Astrocyte of the hippocampus (primary cell): ENCODE data around the gene LGI4.
A peak's percentile ranks its signal among the peaks of the same experiment; 100 is the strongest.

Source experiments
- DNase-seq: peaks from one replicate; pipeline ENCODE4 v3.0.0; 2011; ENCODE audit warnings: low read depth, low spot score

LGI4 gene

GRCh38 chr19:35134601-35135242 lies at the start of gene LGI4:
Gene LGI4, minus strand, starts transcription at chr19:35135059. Its CDS starts 379 bp downstream, at chr19:35134680.
- DNase-seq, result no peak

DNA sequence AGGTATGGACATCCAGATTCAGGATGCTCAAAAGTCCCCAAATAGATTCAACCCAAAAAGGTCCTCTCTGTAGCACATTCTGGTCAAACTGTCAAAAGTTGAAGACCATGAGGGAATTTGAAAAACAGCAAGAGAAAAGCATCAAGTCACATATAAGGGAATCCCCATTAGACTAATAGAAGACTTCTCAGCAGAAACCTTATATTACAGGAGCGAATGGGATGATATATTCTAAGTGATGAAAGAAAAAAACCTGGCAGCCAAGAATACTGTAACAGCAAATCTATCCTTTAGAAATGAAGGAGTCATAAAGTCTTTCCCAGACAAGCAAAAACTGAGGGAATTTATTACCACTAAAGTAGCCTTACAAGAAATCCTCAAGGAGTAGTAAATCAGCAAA lies 49.4 kb upstream of the LGI4 start:
- DNase-seq, result no peak

GRCh38 chr19:35181387-35181786 lies 46.5 kb upstream of the LGI4 start:
- no peak for DNase-seq

GRCh38 chr19:35179830-35180229 lies 45.0 kb upstream of the LGI4 start:
- no peak for DNase-seq

GRCh38 chr19:35178701-35179100 lies 43.8 kb upstream of the LGI4 start:
- no peak for DNase-seq

- DNase-seq, result no peak
These were observed 42.8 kb upstream of the LGI4 start for GRCh38 chr19:35177377-35178274.

DNA sequence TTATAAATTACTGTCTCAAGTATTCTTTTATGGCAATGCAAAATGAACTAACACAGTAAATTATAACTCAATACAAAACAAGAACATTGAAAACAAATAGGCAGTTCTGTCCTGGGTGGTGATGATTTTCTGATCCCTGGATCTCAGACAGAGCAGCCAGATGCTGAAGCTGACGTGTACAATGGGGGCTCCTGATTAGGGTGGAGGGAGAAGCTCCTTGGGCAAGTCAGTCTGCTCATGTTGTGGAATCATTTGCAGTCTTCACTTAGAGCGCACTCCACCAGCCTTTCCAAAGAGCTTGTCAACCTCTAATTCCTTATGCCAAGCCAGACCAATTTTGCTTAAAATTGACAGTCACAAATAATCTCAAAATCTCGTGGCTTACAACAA lies 41.3 kb upstream of the LGI4 start:
- DNase-seq, result no peak

GRCh38 chr19:35174226-35174625 lies 39.4 kb upstream of the LGI4 start:
- no peak for DNase-seq

DNA sequence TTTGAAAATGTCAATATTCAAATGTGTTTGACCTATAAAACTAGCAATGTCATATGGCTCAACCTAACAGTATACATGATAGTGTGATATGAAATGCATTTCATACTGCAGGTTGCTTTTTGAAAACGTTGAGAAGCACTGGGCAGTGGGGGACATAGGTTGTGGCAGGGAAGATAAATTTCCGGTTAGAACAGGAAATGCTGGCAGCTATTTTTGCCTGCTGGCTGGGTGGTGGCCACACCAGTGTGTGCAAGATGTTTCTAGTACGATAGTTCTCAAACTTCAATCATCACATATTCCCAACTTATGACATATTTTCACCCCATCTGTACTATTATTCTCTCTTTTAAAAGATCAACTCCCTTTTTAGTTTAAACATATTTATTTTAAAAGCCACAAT lies 36.9 kb upstream of the LGI4 start:
- no peak for DNase-seq

DNA sequence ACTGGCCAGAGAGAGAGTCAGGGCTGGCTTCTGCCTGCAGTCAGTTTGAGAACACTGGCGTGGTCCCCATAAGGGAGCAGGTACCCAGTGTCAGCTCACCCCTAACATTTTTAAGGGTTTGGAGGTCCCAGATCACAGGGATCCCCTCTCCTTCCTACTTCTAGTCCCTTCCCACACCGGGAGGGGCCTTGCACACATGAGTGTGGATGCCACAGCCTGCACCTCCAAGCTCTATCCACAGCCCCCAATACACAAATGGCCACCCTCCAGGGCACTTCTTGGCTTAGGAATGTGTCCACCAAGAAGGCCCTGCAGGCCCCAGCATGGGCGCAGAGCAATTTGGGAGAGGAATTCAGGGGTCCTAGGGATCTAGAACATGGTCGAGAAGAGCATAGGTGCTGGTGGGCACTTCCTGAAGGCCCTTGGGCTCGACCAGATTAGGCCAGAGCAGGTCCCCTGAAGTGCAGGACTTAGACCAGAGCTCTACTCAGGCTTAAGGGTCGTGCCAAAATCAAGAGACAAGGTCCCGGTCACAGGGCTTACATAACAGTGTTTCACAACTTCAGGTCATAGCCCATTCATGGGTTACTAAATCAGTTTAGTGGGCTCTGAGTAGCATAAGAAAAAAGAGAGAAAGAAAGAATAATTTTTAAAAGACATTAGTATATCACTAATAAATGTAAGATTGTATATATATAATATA lies 35.7 kb upstream of the LGI4 start:
- no peak for DNase-seq

DNA sequence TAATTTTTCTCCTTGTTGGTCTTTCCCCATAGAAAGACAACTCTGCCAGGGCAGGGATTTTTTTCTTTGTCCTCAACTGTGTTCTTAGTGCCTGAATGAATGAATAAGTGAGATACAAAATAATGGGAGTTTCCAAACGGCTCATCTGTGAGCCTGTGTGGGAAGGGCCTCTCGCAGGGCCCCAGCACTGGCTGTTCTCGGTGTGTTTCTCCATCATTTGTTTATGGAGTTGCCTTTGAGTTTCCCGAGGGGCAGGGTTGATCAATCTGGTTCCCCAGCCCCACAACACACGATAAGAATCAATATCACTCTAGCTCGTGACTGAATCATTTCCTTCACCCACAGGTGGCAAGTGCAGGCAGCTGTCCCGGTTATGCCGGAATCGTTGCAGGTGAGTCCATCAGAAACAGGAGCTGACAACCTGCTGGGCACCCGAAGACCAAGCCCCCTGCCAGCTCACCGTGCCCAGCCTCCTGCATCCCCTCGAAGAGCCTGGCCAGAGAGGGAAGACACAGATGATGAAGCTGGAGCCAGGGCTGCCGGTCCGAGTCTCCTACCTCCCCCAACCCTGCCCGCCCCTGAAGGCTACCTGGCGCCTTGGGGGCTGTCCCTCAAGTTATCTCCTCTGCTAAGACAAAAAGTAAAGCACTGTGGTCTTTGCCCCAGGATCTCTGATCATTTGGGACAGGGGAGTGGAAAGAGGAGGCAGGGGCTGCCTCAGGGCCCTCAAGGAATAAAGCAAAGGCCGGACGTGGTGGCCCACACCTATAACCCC lies 34.5 kb upstream of the LGI4 start:
- no peak for DNase-seq

DNA sequence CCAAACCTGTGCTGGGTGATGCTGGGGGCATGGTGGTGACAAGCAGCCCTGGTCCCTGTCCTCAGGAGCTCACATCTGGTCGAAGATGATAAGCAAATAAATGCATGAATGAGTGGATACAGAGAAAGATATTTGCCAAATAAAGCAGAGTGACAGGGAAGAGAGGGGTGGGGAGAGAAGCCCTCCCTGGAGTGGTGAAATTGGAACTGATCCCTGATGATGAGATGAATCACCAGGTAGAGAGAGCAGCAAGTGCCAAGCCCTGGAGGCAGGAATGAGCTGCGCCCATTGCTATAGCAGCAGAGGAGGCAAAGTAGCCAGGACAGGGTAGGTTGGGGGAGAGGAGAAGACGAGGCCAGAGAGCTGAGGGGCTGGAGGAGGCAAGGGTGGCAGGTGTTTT lies 33.3 kb upstream of the LGI4 start:
- no peak for DNase-seq

DNA sequence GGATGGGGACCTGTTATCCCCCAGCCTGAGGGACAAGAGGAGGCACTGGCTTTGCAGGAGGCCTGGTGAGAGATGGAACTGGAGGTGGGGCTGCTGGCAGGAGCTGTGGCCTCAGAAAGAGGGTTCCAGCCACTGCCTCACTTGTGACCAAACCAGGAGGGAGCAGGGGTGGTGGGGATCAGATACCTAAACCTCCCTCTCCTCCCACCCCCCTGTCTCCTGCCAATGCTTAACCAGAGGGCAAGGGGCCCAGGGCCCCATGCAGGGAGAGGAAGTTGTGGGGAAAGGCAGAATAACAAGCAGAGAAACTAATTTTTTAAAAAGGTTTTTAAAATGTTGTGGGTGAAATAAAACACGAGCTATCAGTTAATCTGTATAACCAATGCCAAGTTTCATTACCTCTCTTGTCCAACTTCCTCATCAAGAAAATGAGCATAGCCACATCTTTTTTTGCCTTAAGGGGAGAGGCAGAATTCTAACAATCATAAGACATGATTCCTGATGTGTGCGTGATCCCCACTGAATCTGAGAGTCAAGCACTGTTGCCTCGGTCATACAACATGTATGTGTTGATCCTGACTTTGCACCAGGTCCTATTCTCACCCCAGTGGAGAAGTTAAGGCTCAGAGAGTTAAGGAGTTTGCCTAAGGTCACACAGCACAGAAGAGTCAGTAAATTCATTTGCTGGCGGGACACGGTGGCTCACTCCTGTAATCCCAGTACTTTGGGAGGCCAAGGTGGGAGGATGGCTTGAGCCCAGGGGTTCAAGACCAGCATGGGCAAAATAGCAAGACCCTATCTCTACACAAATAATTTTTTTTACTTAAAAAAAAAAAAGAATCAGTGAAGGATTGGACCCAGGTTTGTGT lies 32.6 kb upstream of the LGI4 start:
- DNase-seq, result no peak

DNA sequence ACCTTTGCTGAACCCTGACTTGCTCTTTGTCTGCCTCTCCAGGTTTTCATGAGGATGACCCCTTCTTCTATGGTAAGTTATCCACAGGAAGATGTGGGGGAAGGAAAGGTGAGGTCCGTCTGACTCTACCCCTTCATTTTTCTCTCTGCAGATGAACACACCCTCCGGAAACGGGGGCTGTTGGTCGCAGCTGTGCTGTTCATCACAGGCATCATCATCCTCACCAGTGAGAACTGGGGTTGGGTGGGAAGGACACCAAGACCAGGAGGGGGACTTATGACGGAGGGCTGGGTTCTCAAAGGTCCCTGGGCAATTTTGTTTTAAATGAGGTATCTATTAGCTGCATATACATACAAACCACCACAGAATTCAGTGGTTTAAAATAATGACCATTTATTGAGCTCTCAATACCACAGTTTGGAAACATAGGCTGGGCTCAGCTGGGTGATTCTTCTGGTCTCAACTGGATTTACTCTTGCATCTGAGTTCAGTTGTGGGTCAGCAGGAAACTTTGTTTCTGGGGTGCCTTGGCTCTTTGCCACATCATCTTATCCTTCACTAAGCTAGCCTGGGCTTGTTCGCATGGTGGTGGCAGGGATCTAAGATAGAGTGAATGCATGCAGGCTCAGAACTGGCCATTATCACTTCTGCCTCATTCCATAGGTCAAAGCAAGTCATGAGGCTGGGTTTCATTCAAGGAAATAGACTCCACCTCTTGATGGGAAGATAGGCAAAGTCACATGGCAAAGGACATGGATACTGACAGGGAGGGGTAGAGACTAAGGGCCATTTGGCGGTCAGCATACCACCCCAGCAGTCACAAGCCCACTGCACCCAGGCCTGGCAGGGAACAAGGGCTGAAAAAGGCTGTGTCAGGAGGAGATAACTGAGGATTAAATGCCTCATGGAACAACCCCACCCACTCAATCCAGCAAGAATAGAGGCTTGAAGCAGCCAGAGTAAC lies 31.5 kb upstream of the LGI4 start:
- no peak for DNase-seq

- no peak for DNase-seq
These were observed 30.6 kb upstream of the LGI4 start for GRCh38 chr19:35165200-35166058.

GRCh38 chr19:35164418-35164817 lies 29.6 kb upstream of the LGI4 start:
- no peak for DNase-seq

DNA sequence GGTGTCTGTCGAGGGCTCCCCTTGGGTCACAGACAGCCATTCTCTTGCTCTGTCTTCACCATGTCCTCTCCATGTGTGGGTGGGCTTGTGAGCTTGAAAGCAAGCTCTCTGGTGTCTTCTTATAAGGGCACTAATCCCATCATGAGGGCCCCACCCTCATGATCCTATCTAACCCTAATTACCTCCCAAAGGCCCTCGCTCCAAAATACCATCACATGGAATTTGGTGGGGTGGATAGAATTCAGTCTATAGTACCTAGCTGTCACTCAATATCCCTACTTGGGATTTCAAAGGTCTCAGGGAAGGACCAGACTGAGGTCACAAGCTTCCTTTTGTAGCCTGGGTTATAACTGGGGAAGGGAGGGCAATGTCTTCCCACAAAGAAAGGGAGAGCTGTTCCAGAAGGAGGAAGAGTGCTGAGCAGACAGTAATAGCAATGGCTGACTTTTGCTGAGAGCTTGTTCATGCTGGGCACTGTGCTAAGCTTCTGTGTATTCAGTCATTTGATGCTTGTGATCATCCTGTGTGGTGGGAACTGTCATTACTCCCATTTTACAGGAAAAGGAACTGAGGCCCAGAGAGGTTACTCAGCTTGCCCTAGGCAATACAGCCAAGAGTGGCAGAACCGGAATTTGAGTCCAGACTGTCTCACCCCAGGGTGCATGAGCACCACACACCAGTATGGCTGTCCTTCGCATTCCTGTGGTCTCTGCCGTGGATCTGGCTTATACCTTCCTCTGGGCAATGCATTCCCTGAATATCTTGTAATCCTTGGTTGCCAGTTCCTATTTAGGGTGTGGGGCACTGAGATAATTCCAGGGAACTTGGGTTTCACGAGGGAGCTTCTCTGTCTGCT lies 27.8 kb upstream of the LGI4 start:
- peak; percentile 65 for DNase-seq

DNA sequence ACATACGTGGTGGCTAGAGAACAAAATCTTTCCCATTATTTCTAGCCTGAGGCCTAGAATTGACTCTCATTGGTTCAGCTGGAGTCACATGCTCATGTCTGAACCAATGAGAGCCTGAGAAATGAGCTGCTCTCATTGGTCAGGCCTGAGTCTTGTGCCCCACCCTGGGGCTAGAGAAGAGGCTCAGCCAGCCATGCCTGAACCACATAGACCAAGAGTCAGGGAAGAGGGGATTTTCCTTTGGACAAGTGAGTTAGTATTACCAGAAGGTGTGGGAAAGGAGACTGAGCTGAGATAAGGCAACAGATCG lies 26.5 kb upstream of the LGI4 start:
- no peak for DNase-seq
